GM19351 (cell line): Measurements from ENCODE around the gene FKBP6.
"Not testable (repeated sequence)": the region's sequence is repeated elsewhere in the genome, so short reads cannot be mapped to it uniquely, and the experiment has no call there.

Source experiments
- ATAC-seq: cut with Tn5 transposase; IDR thresholded peaks from one replicate; pipeline ENCODE4 v1.9.1; 2021; ENCODE audit warnings: mild to moderate bottlenecking, moderate library complexity; ENCODE audit not compliant: unreplicated experiment

FKBP6 gene

DNA sequence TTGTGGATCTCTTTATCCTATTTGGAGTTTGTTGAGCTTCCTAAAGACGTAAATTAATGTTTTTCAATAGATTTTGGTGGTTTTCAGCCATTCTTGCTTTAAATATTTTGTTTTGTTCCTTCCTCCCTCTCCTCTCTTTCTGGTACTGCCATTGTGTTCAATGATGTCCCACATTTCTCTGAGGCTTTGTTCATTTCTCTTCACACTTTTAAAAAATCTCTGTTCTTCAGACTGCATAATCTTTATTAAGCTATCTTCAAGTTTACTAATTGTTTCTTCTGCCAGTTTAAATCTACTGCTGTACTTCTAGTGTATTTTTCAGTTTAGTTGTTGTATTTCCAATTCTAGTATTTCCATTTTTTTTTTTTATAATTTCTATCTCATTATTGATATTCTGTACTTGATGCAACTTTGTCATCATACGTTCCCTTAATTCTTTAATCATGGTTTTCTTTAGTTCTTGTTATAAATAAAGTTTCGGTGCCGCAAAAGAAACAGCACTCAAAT, 60.0 kb downstream of the FKBP6 start:
- no peak for ATAC-seq

GRCh38 chr7:73391396-73391795, 63.4 kb downstream of the FKBP6 start:
- no peak for ATAC-seq

GRCh38 chr7:73394422-73394821, 66.5 kb downstream of the FKBP6 start:
- no peak for ATAC-seq

GRCh38 chr7:73395538-73396503, 67.9 kb downstream of the FKBP6 start:
- ATAC-seq, result no peak

DNA sequence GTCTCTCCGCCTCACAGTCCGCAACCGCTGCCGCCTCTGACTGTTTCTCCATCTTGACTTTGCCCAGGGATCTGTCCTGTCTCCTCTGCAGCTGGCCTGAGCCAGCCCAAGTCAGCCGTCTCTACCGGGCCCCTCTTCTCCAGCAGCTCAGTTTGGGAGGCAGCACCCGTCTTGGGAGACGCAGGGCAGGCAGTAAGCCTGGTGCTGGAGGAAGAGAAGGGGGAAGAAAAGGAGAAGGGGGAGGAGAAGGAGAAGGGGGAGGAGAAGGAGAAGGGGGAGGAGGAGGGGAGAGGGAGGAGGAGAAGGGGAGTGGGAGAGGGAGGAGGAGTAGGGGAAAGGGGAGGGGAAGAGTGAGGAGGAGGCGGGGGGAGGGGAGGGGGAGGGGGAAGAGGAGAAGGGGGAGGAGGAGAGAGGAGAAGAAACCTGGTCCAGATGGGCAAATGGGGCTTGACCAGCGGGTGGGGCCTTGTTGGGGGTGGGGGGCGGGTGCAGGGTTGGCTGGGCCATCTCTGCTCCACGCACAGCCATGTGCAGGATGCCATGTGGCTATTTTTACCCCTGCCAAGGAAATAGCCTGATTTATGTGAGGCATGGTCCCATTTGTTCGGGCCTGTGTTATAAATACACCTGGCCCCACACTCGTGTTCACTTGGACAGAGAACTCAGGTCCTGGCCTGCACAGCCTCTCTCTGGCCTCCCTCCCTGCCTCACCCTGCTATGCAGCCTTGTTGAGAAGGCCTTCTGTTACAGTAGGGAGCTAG, 69.7 kb downstream of the FKBP6 start:
- ATAC-seq, result no peak

DNA sequence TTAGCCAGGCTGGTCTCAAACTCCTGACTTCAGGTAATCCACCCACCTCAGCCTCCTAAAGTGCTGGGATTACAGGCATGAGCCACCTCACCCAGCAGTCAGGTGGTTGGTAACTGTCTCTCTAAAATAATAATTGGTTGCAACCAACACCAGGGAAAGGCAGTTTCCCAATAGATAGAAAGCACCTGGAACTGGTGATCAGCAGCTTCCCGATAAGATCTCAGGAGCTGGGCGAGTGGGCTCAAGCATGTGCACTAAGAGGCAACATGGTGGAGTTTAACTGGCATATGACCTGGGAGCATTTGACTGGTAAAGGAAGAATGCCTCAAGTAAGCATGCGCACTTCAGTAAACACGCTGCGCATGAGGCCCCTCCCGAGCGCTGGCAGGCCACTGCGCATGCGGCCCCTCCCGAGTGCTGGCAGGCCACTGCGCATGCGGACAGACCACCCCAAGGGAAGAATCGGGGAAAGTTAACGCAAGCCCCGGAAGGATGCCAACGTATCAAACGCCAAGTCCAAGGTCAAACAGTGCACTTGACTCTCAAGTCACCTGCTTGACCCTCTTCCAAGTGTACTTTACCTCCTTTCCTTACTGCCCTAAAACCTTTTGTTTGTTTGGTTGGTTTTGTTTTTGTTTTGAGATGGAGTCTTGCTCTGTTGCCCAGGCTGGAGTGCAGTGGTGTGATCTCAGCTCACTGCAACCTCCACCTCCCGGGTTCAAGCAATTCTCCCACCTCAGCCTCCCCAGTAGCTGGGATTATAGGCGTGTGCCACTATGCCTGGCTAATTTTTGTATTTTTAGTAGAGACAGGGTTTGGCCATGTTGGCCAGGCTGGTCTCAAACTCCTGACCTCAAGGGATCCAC, 71.5 kb downstream of the FKBP6 start:
- not testable (repeated sequence) for ATAC-seq

DNA sequence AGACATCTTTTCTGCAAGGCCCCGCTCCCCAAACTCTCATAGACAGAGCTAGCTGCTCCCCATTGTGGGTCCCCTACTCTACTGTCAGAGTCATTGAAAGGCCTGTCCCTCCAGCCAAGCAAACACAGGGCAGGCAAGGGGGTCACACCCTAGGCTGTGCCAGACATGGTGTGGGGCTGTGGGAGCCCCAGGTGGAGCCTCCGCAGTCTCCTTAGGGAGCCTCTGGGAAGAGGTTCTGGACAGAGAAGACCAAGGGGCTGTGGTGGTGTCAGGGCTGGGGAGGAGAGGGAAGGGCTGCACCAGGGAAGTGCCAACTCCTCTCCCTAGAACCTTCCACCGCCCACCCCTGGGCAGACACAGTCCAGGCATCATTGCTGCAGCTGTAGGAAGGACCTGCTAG, 76.9 kb downstream of the FKBP6 start:
- ATAC-seq, result not testable (repeated sequence)
